Left lung (tissue), 10 donors: Measurements from ENCODE around the gene ETV3. TPM values are rescaled to one million over a fixed set of nuclear protein-coding genes. Genes with fewer than 3 reads are reported as not detected.

ENCODE experiments used
- ATAC-seq: fragments of 200-7000 bp; cut with Tn5 transposase; one replicate; pipeline ENCODE4 v1.9.1; 2020; ENCODE audit warnings: moderate library complexity
- DNase-seq, 4 donors: peaks; one replicate each; pipeline ENCODE4 v3.0.0-alpha.2; 2013 to 2020
- H3K27ac ChIP-seq, 2 donors: fragments of 200-600 bp; sonication (generic) in 1 of 2; one replicate each; pipeline versions ENCODE4 v1.5.0 to v1.8.0; 2020 to 2021
- H3K27me3 ChIP-seq, 2 donors: fragments of 200-600 bp; sonication (generic) in 1 of 2; one replicate each; pipeline versions ENCODE4 v1.5.0 to v1.8.0; 2020 to 2021
- H3K36me3 ChIP-seq, 2 donors: fragments of 200-600 bp; sonication (generic) in 1 of 2; one replicate each; pipeline versions ENCODE4 v1.5.0 to v1.8.0; 2020 to 2021
- H3K4me1 ChIP-seq, 2 donors: fragments of 200-600 bp; one replicate each; pipeline ENCODE4 v1.8.0; 2021
- H3K4me3 ChIP-seq, 2 donors: fragments of 200-600 bp; sonication (generic) in 1 of 2; one replicate each; pipeline versions ENCODE4 v1.5.0 to v1.8.0; 2020 to 2021; ENCODE audit warnings: mild to moderate bottlenecking in 1 of 2
- H3K9me3 ChIP-seq, 2 donors: fragments of 200-600 bp; sonication (generic) in 1 of 2; one replicate each; pipeline versions ENCODE4 v1.5.0 to v1.8.0; 2020 to 2021
- CTCF ChIP-seq, 2 donors: fragments of 200-600 bp; sonication (generic) in 1 of 2; IDR thresholded peaks; one replicate each; pipeline versions ENCODE4 v1.5.0 to v1.8.0; 2021; ENCODE audit warnings: antibody characterized with exemption in 2 of 2
- intact Hi-C, 2 donors: fragments of 100-400 bp; cut with DNase I; formaldehyde crosslinking; loops; one replicate each; pipeline versions ENCODE4 v1.11.2 to v1.14.2; 2022
- polyA plus RNA-seq, 6 donors: library from polyadenylated mRNA; unstranded; fragments of 120-200 nt; gene quantifications; one replicate each; pipeline ENCODE4 v1.2.1, GENCODE V29; 2013; ENCODE audit not compliant: insufficient read length in 6 of 6
- total RNA-seq, 2 donors: library from RNA; stranded (reverse); fragmentation: NEBNext Ultra II Directional; extraction: Animal tissue kit (Norgen Biotek cat#: 25700); gene quantifications; one replicate each; pipeline ENCODE4 v1.2.1, GENCODE V29; 2021
- donor health status: DM: no; HTN: yes; CAD: no.
- donor health status: DM: no; HTN: no; CAD: no.

The ETV3 gene
- total and polyA plus RNA-seq, 8 donors = 22.6 to 28.2 (median 25.0) TPM

GRCh38 chr1:157135646-157136045 is 2.5 kb downstream of the ETV3 start:
- Histone ChIP-seq H3K9me3 (no peaks in the 10 kb centered on the region), H3K27me3 (no peaks in the 10 kb centered on the region), H3K36me3 (peaks cover 0 to 55% of the 10 kb centered on the region in 2 donors), H3K4me1 (peaks cover 14 to 40% of the 10 kb centered on the region in 2 donors), H3K27ac (peak overlapping the region in 1 of 2 donors; percentile 57), H3K4me3 (no peak overlapping the region)
- no peak for TF ChIP-seq CTCF (IDR thresholded peaks at IDR 0.05)
- peak in 1 of 4 donors; percentile 71 for DNase-seq
- peak; percentile 75 for ATAC-seq
- intact Hi-C loops = no loop called here

GRCh38 chr1:157135070-157135469 is 3.1 kb downstream of the ETV3 start:
- no peaks in the 10 kb centered on the region for H3K9me3 ChIP-seq
- TF ChIP-seq CTCF (IDR thresholded peaks at IDR 0.05) = no peak
- peaks cover 0 to 61% of the 10 kb centered on the region in 2 donors for H3K36me3 ChIP-seq
- no peaks in the 10 kb centered on the region for H3K27me3 ChIP-seq
- peaks cover 14 to 40% of the 10 kb centered on the region in 2 donors for H3K4me1 ChIP-seq
- intact Hi-C loops = no loop called here
- H3K27ac ChIP-seq = no peak overlapping the region
- no peak for ATAC-seq
- DNase-seq = no peak
- H3K4me3 ChIP-seq = no peak overlapping the region

- Histone ChIP-seq H3K27me3 (no peaks in the 10 kb centered on the region), H3K36me3 (peaks cover 0 to 67% of the 10 kb centered on the region in 2 donors), H3K27ac (no peak overlapping the region), H3K4me3 (no peak overlapping the region), H3K4me1 (peaks cover 14 to 40% of the 10 kb centered on the region in 2 donors), H3K9me3 (no peaks in the 10 kb centered on the region)
- no peak for DNase-seq
- intact Hi-C loops = no loop called here
- ATAC-seq = no peak
- no peak for TF ChIP-seq CTCF (IDR thresholded peaks at IDR 0.05)
These were observed 3.8 kb downstream of the ETV3 start for GRCh38 chr1:157134442-157134841.

GRCh38 chr1:157133426-157133825 is 4.8 kb downstream of the ETV3 start:
- TF ChIP-seq CTCF (IDR thresholded peaks at IDR 0.05) = no peak
- Histone ChIP-seq H3K4me3 (no peak overlapping the region), H3K4me1 (peaks cover 12 to 33% of the 10 kb centered on the region in 2 donors), H3K36me3 (peaks cover 0 to 78% of the 10 kb centered on the region in 2 donors), H3K27ac (no peak overlapping the region), H3K27me3 (no peaks in the 10 kb centered on the region), H3K9me3 (no peaks in the 10 kb centered on the region)
- ATAC-seq (no peak), DNase-seq (no peak)
- intact Hi-C loops = no loop called here

- ATAC-seq = no peak
- Histone ChIP-seq H3K27me3 (no peaks in the 10 kb centered on the region), H3K36me3 (peaks cover 0 to 85% of the 10 kb centered on the region in 2 donors), H3K9me3 (no peaks in the 10 kb centered on the region), H3K4me1 (peaks cover 12 to 33% of the 10 kb centered on the region in 2 donors), H3K27ac (no peak overlapping the region), H3K4me3 (no peak overlapping the region)
- no peak for DNase-seq
- no peak for TF ChIP-seq CTCF (IDR thresholded peaks at IDR 0.05)
- intact Hi-C loops = no loop called here
These were observed 5.5 kb downstream of the ETV3 start for GRCh38 chr1:157132616-157133167.
